NB4 (cell line): ENCODE results near the gene GRID1.
A peak's percentile ranks its signal among the peaks of the same experiment; 100 is the strongest.

Source experiments
- DNase-seq: peaks from one replicate; pipeline ENCODE4 v3.0.0; 2010; ENCODE audit warnings: low read depth
- H3K4me3 ChIP-seq: one replicate; pipeline ENCODE4 v1.5.1; 2011; ENCODE audit warnings: mild to moderate bottlenecking, low read depth, low read length, moderate library complexity
- MAX ChIP-seq: IDR thresholded peaks from 2 replicates; pipeline ENCODE4 v1.6.1; 2011; ENCODE audit warnings: low read depth, low read length
- MYC ChIP-seq: IDR thresholded peaks from 2 replicates; pipeline ENCODE4 v1.6.1; 2011; ENCODE audit warnings: low read depth, low read length
- POLR2A ChIP-seq: IDR thresholded peaks from 2 replicates; pipeline ENCODE4 v1.6.1; 2011; ENCODE audit warnings: mild to moderate bottlenecking; ENCODE audit not compliant: insufficient read length; ENCODE audit errors: extremely low read depth
- TF ChIP-seq, protein P1 (sequence below): IDR thresholded peaks from one replicate; pipeline ENCODE4 v1.5.1; 2012; ENCODE audit warnings: low read depth, low read length

The GRID1 gene

DNA sequence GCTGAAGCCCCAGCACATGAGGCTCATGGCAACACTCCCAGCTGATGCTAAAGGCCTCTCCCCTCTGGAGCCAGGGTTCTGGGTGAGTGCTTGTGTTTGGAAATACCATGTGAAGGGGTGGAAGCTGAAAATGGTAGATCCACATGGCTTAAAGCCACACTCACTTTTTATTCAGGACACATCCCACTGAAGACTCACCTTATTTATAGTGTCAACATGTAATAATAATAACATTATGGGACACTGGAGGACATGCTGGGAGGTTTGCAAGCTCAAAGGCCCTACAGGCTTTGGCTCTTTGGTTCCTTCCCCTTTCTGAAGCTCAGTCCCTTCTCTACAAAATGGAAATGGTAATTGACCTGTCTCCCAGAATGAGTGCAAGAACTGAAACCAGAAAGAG lies 318.0 kb downstream of the GRID1 start:
- no peak for DNase-seq
- TF ChIP-seq POLR2A (no peak), MYC (no peak), MAX (no peak)
- TF ChIP-seq, protein P1, sequence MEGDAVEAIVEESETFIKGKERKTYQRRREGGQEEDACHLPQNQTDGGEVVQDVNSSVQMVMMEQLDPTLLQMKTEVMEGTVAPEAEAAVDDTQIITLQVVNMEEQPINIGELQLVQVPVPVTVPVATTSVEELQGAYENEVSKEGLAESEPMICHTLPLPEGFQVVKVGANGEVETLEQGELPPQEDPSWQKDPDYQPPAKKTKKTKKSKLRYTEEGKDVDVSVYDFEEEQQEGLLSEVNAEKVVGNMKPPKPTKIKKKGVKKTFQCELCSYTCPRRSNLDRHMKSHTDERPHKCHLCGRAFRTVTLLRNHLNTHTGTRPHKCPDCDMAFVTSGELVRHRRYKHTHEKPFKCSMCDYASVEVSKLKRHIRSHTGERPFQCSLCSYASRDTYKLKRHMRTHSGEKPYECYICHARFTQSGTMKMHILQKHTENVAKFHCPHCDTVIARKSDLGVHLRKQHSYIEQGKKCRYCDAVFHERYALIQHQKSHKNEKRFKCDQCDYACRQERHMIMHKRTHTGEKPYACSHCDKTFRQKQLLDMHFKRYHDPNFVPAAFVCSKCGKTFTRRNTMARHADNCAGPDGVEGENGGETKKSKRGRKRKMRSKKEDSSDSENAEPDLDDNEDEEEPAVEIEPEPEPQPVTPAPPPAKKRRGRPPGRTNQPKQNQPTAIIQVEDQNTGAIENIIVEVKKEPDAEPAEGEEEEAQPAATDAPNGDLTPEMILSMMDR: no peak
- no peak overlapping the region for H3K4me3 ChIP-seq

DNA sequence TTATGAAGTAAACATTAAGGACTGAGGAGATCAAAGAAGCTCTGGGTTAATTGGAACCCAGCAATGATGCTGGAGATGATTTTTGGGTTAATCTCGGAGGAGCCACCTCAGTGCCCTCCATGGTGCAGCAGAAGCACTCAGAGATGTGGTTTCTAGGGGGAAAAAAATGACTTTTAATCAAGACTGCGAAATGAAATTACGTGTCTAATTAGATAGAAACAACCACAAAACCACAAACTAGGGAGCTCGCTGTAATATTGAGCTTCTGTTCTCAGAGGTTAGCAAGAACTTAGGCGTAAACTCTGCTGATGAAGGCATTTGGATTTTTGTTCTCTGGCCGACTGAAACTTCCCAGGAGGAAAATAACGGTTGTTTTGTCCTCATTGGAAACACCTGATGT lies 319.0 kb downstream of the GRID1 start:
- DNase-seq: peak; percentile 9
- no peak overlapping the region for H3K4me3 ChIP-seq
- no peak for TF ChIP-seq MAX
- TF ChIP-seq, protein P1: no peak
- no peak for TF ChIP-seq POLR2A
- TF ChIP-seq MYC: no peak

DNA sequence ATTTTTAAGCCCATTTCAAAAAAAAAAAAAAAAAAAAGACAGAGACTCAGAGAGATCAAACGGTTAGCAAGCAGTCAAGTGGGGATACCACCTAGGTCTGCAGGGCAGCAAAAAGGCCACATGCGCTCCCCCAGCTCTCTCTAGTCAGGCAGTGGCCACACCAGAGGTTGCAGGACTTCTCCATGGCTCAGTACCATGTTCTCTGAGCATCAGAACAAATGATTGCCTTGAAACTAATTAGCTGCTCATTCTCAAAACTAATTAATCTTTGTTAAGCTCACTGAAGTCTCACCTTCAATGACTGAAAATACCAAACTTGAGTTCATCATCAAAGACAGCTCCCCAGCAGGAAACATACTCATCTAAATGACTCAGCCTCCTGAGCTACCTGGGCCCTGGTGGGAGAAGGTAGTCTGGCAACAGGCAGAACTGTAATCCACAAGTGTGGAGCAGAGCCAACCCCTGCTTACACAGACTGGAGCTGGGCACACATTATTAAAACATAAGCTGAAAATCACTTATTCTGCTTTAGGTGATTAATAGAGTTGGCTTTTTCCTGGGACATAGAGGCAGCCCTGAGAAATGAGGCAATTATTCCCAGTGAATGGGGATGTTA lies 319.6 kb downstream of the GRID1 start:
- no peak for TF ChIP-seq MYC
- TF ChIP-seq MAX: no peak
- TF ChIP-seq, protein P1: no peak
- no peak for TF ChIP-seq POLR2A
- no peak for DNase-seq
- no peak overlapping the region for H3K4me3 ChIP-seq

GRCh38 chr10:86045896-86046295 lies 320.7 kb downstream of the GRID1 start:
- H3K4me3 ChIP-seq: no peak overlapping the region
- no peak for DNase-seq
- TF ChIP-seq MAX: no peak
- no peak for TF ChIP-seq MYC
- TF ChIP-seq, protein P1: no peak
- no peak for TF ChIP-seq POLR2A

- TF ChIP-seq POLR2A (no peak), MAX (no peak), MYC (no peak)
- TF ChIP-seq, protein P1: no peak
- no peak overlapping the region for H3K4me3 ChIP-seq
- no peak for DNase-seq
These were observed 322.6 kb downstream of the GRID1 start for GRCh38 chr10:86044029-86044428.

DNA sequence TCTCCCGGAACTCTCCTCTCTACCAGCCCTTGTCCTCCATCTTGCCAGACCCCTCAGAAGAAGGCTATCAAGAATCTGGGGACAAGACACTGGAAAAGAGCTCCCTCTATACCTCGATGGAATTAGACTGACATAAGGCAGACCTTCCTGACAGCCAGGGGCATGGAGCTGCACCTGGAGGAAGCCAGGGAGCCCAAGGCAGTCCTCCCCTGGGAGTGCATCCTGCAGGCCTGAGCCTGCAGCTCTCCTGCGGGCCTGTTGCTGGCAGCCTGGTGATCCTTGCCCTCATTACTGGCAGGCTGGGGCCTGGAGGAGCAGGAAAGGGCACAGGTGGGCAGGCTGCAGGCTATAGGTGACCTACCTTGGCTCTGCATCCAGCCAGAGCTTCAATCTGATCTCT lies 323.4 kb downstream of the GRID1 start:
- H3K4me3 ChIP-seq: no peak overlapping the region
- no peak for TF ChIP-seq MAX
- TF ChIP-seq, protein P1: no peak
- no peak for TF ChIP-seq MYC
- TF ChIP-seq POLR2A: no peak
- no peak for DNase-seq
